ENCODE measurements around the gene NEB. TPM values are rescaled to one million over a fixed set of nuclear protein-coding genes. Genes with fewer than 3 reads are reported as not detected.

Gene NEB
- total and polyA plus RNA-seq, 2 of the 13 experiments (the other 11 are each of a cell fraction or from before 2014, with no cell fraction given): 0.21 to 0.24 TPM

GRCh38 chr2:151634736-151635467 is 99.4 kb downstream of the NEB start (continued):
- TF ChIP-seq POLR2AphosphoS2 (IDR thresholded peaks at IDR 0.05; ENCODE audit: low read depth, low read length) (no peak), RBM22 (optimal IDR thresholded peaks at IDR 0.05; ENCODE audit: low read length) (no peak), ZNF609 (CRISPR knock-in tag; IDR thresholded peaks at IDR 0.05; ENCODE audit: borderline replicate concordance) (no peak), ZNF296 (CRISPR knock-in tag; conservative IDR thresholded peaks at IDR 0.05) (no peak)

DNA sequence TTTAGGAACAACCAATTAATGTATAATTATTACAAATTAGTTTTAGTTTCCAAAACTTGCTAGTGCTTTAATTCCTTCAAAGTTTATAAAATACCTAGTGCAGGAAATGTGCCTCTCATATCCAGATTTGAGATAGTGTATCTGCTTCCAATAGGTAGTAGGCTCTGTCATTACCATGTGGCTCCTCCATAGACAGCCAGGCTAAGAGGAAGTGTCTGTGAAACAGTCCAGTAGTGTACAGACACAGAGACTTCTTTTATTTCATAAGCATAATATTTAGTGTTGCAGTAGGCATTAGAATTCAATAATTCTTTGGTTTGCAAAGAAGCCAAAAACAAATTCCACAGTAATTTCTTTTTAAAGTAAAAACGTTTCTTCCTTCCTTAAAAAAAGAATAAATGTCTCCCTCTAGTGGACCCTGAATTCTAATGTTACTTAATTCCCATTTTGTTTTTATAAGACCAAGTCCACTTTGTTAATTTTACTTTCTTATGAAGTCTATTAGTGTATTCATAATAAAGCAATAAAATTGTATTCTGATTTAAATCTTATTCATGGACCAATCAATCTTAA is 101.2 kb downstream of the NEB start:
- no peak overlapping the region for H3K27ac ChIP-seq (ENCODE audit: extremely low read length, insufficient read depth, low read length)
- H3K27me3 ChIP-seq (ENCODE audit: control insufficient read depth in 1 of 2, insufficient read depth in 2 of 2, low read length in 2 of 2): no peaks in the 10 kb centered on the region
- DNase-seq (ENCODE audit: low spot score) (peak; percentile 31), FAIRE-seq (no peak), ATAC-seq (peak; percentile 72)
- TF ChIP-seq ZNF577 (CRISPR knock-in tag; IDR thresholded peaks at IDR 0.05; ENCODE audit: borderline replicate concordance, low read depth) (no peak), ZGPAT (CRISPR knock-in tag; IDR thresholded peaks at IDR 0.05) (no peak), SMC3 (IDR thresholded peaks at IDR 0.05; ENCODE audit: low read length) (peak; percentile 38), STAG1 (CRISPR knock-in tag; IDR thresholded peaks at IDR 0.05) (peak; percentile 50), SAP130 (CRISPR knock-in tag; IDR thresholded peaks at IDR 0.05; ENCODE audit: low read depth) (0 out of 2 replicates have a peak, but pooled peaks have one; percentile 3)
- TF ChIP-seq, protein P1, sequence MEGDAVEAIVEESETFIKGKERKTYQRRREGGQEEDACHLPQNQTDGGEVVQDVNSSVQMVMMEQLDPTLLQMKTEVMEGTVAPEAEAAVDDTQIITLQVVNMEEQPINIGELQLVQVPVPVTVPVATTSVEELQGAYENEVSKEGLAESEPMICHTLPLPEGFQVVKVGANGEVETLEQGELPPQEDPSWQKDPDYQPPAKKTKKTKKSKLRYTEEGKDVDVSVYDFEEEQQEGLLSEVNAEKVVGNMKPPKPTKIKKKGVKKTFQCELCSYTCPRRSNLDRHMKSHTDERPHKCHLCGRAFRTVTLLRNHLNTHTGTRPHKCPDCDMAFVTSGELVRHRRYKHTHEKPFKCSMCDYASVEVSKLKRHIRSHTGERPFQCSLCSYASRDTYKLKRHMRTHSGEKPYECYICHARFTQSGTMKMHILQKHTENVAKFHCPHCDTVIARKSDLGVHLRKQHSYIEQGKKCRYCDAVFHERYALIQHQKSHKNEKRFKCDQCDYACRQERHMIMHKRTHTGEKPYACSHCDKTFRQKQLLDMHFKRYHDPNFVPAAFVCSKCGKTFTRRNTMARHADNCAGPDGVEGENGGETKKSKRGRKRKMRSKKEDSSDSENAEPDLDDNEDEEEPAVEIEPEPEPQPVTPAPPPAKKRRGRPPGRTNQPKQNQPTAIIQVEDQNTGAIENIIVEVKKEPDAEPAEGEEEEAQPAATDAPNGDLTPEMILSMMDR (CRISPR knock-in tag; IDR thresholded peaks at IDR 0.05): peak; percentile 32; the same call in 1 of the 2 replicates
- H3K9ac ChIP-seq (ENCODE audit: insufficient read depth, low read depth, low read length): no peak overlapping the region
- 0 out of 2 replicates have a peak overlapping the region, but pooled peaks have one; percentile 14 for H3K4me2 ChIP-seq (ENCODE audit: low read depth, low read length)
- ChIA-PET POLR2A (no interaction called here), CTCF (ENCODE audit: low intra/inter-chr PET ratio, low total read pairs) (no interaction called here)
- H3K4me1 ChIP-seq (ENCODE audit: insufficient read depth, low read length): peaks cover 23% of the 10 kb centered on the region
- in situ Hi-C loops (cut with HindIII; ENCODE audit: extremely low pct_ligation_motif_present, low pct_unique_long_range_greater_than_20kb): loop anchor here (25.0 kb wide), 1 partner anchor 379 kb away; no protein-coding TSS in a partner anchor
- H2AFZ ChIP-seq (ENCODE audit: low read length): no peak overlapping the region
- intact Hi-C loops (cut with micrococcal nuclease; ENCODE audit: unreplicated experiment): loop anchor here (5.0 to 10.0 kb wide), 2 partner anchors 122 to 384 kb away; no protein-coding TSS in a partner anchor
- WGBS (ENCODE audit: low lambda C conversion rate): 5% methylated on average over 1 of the region's 1 CpG
- BruUV-seq (replicated peaks): no TSS peak
- H3K36me3 ChIP-seq (replicated peaks in 1 of 2; ENCODE audit: control insufficient read depth in 1 of 2, insufficient read depth in 2 of 2, low read length in 2 of 2): no peaks in the 10 kb centered on the region
- peaks cover 7% of the 10 kb centered on the region; the same call in 1 of the 2 replicates for H3K9me3 ChIP-seq (ENCODE audit: low read length)
- H3K79me2 ChIP-seq (ENCODE audit: insufficient read depth, low read length): no peaks in the 10 kb centered on the region
- H3K4me3 ChIP-seq (replicated peaks in 1 of 3; ENCODE audit: insufficient read depth in 1 of 3, low read depth in 2 of 3, low read length in 3 of 3): no peak overlapping the region
- H4K20me1 ChIP-seq (ENCODE audit: insufficient read depth, low read length): no peaks in the 10 kb centered on the region
